AG04450 (cell line): Measurements from ENCODE around the gene INVS. TPM values are rescaled to one million over a fixed set of nuclear protein-coding genes. Genes with fewer than 3 reads are reported as not detected.
"Not testable (repeated sequence)": the region's sequence is repeated elsewhere in the genome, so short reads cannot be mapped to it uniquely, and the experiment has no call there.

ENCODE experiments used
- CTCF ChIA-PET: fragments of 300-600, 350-600 bp; formaldehyde crosslinking; extraction: SDS; loops from one replicate; lab custom pipeline; 2022; ENCODE audit warnings: antibody characterized with exemption, inconsistent platforms; lab: Charles Lee
- POLR2A ChIA-PET: fragments of 350-600 bp; formaldehyde crosslinking; extraction: SDS; loops from one replicate; lab custom pipeline; 2021; ENCODE audit warnings: antibody characterized with exemption, inconsistent platforms; lab: Yijun Ruan, JAX
- DNase-seq: peaks from one replicate; pipeline ENCODE4 v3.0.0-alpha.2; 2011; ENCODE audit warnings: low read depth, low spot score
- H3K27ac ChIP-seq: one replicate; pipeline ENCODE4 v1.5.1; 2012; ENCODE audit warnings: low read depth, low read length, control low read depth
- H3K27me3 ChIP-seq: one replicate; pipeline ENCODE4 v1.6.0; 2012; ENCODE audit warnings: low read length; ENCODE audit not compliant: control insufficient read depth, insufficient read depth
- H3K4me3 ChIP-seq: 2 replicates; pipeline ENCODE4 v1.5.1; 2011; ENCODE audit warnings: mild to moderate bottlenecking, low read depth, low read length, control low read depth
- H3K9me3 ChIP-seq: 2 replicates; pipeline ENCODE4 v1.5.1; 2012; ENCODE audit warnings: low read length; ENCODE audit not compliant: control insufficient read depth, insufficient read depth
- CTCF ChIP-seq: IDR thresholded peaks from 2 replicates; pipeline ENCODE4 v1.5.1; 2011; ENCODE audit warnings: low read depth, low read length, control low read depth, inconsistent platforms
- polyA plus RNA-seq: library from polyadenylated mRNA; depleted of rRNA; stranded (reverse); fragments of >200 nt; gene quantifications from 2 replicates; pipeline ENCODE4 v1.2.3, GENCODE V29; 2011

The INVS gene
- polyA plus RNA-seq, 1 experiment = 22.5 TPM

GRCh38 chr9:100228352-100228869 is 129.4 kb downstream of the INVS start:
- CTCF ChIA-PET = no interaction called here
- H3K4me3 ChIP-seq = no peak overlapping the region
- TF ChIP-seq CTCF = no peak
- H3K27ac ChIP-seq = no peak overlapping the region
- no peak for DNase-seq
- POLR2A ChIA-PET = no interaction called here
- H3K9me3 ChIP-seq = no peaks in the 10 kb centered on the region
- no peaks in the 10 kb centered on the region for H3K27me3 ChIP-seq

- no peaks in the 10 kb centered on the region for H3K9me3 ChIP-seq
- ChIA-PET POLR2A (no interaction called here), CTCF (no interaction called here)
- no peak overlapping the region for H3K27ac ChIP-seq
- no peak overlapping the region for H3K4me3 ChIP-seq
- TF ChIP-seq CTCF = no peak
- no peaks in the 10 kb centered on the region for H3K27me3 ChIP-seq
- no peak for DNase-seq
These were observed 130.1 kb downstream of the INVS start for GRCh38 chr9:100229136-100229535.

- POLR2A ChIA-PET = no interaction called here
These were observed 130.5 kb downstream of the INVS start for GRCh38 chr9:100229561-100229960.

GRCh38 chr9:100236986-100237385 is 137.9 kb downstream of the INVS start:
- POLR2A ChIA-PET, H3K4me3 ChIP-seq, DNase-seq, H3K27me3 ChIP-seq, H3K27ac ChIP-seq, CTCF ChIA-PET, H3K9me3 ChIP-seq: not testable (repeated sequence)

More at GRCh38 chr9:100229561-100229960, 130.5 kb downstream of the INVS start:
- CTCF ChIA-PET = no interaction called here
- no peak overlapping the region for H3K4me3 ChIP-seq
- no peak for TF ChIP-seq CTCF
- no peaks in the 10 kb centered on the region for H3K27me3 ChIP-seq
- H3K27ac ChIP-seq = no peak overlapping the region
- DNase-seq = no peak
- H3K9me3 ChIP-seq = no peaks in the 10 kb centered on the region

- no peak for TF ChIP-seq CTCF
- Histone ChIP-seq H3K4me3 (no peak overlapping the region), H3K27me3 (no peaks in the 10 kb centered on the region), H3K27ac (no peak overlapping the region), H3K9me3 (peaks cover 5% of the 10 kb centered on the region)
- ChIA-PET POLR2A (no interaction called here), CTCF (no interaction called here)
- no peak for DNase-seq
These were observed 141.5 kb downstream of the INVS start for GRCh38 chr9:100240512-100240911.
